ENCODE measurements around the gene EFNB3.
A peak's percentile ranks its signal among the peaks of the same experiment; 100 is the strongest.

Gene EFNB3

DNA sequence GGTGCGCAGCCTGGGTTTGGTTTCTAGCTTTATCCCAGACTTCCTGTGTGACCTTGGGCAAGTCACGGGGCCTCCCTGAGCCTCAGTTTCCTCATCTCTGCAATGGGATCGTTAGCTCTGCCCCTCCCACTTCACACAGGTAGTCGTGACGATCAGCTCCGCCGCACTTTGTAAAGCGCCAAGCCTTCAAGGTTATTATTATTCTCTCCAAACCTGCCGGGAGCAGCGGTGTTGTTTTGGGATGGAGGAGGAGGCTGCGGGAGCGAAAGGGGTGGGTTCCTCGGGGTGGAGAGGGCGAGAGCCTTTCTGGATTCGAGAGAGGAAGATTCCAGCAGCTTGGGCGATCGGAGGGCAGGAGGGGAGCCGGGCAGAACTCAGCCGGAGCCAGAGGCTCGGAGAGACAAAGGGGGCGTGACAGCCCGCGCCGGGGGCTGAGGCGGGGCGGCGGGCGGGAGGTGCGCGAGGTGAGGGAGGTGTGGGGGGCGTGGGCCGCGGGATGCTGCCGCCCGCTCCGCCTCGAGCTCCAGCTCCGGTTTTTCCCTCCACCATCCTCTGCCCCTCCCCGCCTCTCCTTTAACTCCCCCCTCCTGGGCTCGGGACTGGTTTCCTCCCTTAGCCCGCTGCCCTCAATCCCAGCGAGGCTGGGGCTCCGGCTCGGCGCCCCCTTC is at the start of gene EFNB3 (continued):
- TF ChIP-seq KLF1 (tag by site-specific recombination; IDR thresholded peaks at IDR 0.05) (peak; percentile 95), ZFHX2 (tag by site-specific recombination; conservative IDR thresholded peaks at IDR 0.05) (peak; percentile 92), KLF16 (tag by site-specific recombination; IDR thresholded peaks at IDR 0.05) (peak; percentile 98), ZBTB7A (tag by site-specific recombination; IDR thresholded peaks at IDR 0.05; ENCODE audit: low read depth) (peak; percentile 26; the same call in 1 of the 2 replicates), ZNF561 (tag by site-specific recombination; IDR thresholded peaks at IDR 0.05; ENCODE audit: borderline replicate concordance) (peak; percentile 88; the same call in 1 of the 2 replicates), KLF8 (tag by site-specific recombination; IDR thresholded peaks at IDR 0.05) (peak; percentile 79), ATF2 (tag by site-specific recombination; IDR thresholded peaks at IDR 0.05; ENCODE audit: low read depth) (no peak), WT1 (tag by site-specific recombination; IDR thresholded peaks at IDR 0.05) (peak; percentile 75), ZNF707 (tag by site-specific recombination; IDR thresholded peaks at IDR 0.05) (no peak), ZSCAN16 (tag by site-specific recombination; IDR thresholded peaks at IDR 0.05) (no peak), IKZF3 (tag by site-specific recombination; IDR thresholded peaks at IDR 0.05) (peak; percentile 44), ZNF76 (tag by site-specific recombination; IDR thresholded peaks at IDR 0.05; ENCODE audit: borderline replicate concordance, low read depth) (0 out of 2 replicates have a peak, but pooled peaks have one; percentile 67), KLF9 (tag by site-specific recombination; IDR thresholded peaks at IDR 0.05; ENCODE audit: low read depth) (peak; percentile 99), ZNF777 (tag by site-specific recombination; IDR thresholded peaks at IDR 0.05; ENCODE audit: borderline replicate concordance) (no peak), ZEB2 (tag by site-specific recombination; IDR thresholded peaks at IDR 0.05) (0 out of 2 replicates have a peak, but pooled peaks have one; percentile 37), HIC1 (tag by site-specific recombination; IDR thresholded peaks at IDR 0.05) (no peak), OSR2 (tag by site-specific recombination; IDR thresholded peaks at IDR 0.05) (peak; percentile 41; the same call in 1 of the 2 replicates), ZNF555 (tag by site-specific recombination; conservative IDR thresholded peaks at IDR 0.05) (no peak), SETDB1 (IDR thresholded peaks at IDR 0.05; ENCODE audit: insufficient read length, low read length) (no peak), ZNF692 (tag by site-specific recombination; IDR thresholded peaks at IDR 0.05) (peak; percentile 87), ZNF544 (tag by site-specific recombination; IDR thresholded peaks at IDR 0.05) (no peak), ZNF341 (tag by site-specific recombination; IDR thresholded peaks at IDR 0.05; ENCODE audit: low read depth) (peak; percentile 43; the same call in 1 of the 2 replicates), ZBTB11 (tag by site-specific recombination; conservative IDR thresholded peaks at IDR 0.05; ENCODE audit: low read depth) (0 out of 2 replicates have a peak, but pooled peaks have one; percentile 23)
- TF ChIP-seq, protein P1, sequence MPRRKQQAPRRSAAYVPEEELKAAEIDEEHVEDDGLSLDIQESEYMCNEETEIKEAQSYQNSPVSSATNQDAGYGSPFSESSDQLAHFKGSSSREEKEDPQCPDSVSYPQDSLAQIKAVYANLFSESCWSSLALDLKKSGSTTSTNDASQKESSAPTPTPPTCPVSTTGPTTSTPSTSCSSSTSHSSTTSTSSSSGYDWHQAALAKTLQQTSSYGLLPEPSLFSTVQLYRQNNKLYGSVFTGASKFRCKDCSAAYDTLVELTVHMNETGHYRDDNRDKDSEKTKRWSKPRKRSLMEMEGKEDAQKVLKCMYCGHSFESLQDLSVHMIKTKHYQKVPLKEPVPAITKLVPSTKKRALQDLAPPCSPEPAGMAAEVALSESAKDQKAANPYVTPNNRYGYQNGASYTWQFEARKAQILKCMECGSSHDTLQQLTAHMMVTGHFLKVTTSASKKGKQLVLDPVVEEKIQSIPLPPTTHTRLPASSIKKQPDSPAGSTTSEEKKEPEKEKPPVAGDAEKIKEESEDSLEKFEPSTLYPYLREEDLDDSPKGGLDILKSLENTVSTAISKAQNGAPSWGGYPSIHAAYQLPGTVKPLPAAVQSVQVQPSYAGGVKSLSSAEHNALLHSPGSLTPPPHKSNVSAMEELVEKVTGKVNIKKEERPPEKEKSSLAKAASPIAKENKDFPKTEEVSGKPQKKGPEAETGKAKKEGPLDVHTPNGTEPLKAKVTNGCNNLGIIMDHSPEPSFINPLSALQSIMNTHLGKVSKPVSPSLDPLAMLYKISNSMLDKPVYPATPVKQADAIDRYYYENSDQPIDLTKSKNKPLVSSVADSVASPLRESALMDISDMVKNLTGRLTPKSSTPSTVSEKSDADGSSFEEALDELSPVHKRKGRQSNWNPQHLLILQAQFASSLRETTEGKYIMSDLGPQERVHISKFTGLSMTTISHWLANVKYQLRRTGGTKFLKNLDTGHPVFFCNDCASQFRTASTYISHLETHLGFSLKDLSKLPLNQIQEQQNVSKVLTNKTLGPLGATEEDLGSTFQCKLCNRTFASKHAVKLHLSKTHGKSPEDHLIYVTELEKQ (tag by site-specific recombination; IDR thresholded peaks at IDR 0.05; ENCODE audit: borderline replicate concordance), result peak; percentile 72; the same call in 1 of the 2 replicates
- TF ChIP-seq, protein P2, sequence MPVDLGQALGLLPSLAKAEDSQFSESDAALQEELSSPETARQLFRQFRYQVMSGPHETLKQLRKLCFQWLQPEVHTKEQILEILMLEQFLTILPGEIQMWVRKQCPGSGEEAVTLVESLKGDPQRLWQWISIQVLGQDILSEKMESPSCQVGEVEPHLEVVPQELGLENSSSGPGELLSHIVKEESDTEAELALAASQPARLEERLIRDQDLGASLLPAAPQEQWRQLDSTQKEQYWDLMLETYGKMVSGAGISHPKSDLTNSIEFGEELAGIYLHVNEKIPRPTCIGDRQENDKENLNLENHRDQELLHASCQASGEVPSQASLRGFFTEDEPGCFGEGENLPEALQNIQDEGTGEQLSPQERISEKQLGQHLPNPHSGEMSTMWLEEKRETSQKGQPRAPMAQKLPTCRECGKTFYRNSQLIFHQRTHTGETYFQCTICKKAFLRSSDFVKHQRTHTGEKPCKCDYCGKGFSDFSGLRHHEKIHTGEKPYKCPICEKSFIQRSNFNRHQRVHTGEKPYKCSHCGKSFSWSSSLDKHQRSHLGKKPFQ (tag by site-specific recombination; IDR thresholded peaks at IDR 0.05), result 0 out of 2 replicates have a peak, but pooled peaks have one; percentile 18

Measured in HEK293 (cell line).